NCI-H82 (cell line): ENCODE data around the gene APCDD1.
"Not testable (repeated sequence)": the region's sequence is repeated elsewhere in the genome, so short reads cannot be mapped to it uniquely, and the experiment has no call there.

ENCODE experiments used
- DNase-seq: peaks from one replicate; lab custom pipeline; 2025; lab: John Stamatoyannopoulos, UW

APCDD1 gene

GRCh38 chr18:10525697-10526560, 71.5 kb downstream of the APCDD1 start, which contains the start of gene NAPG:
NAPG (plus strand) TSS chr18:10526027; CDS start chr18:10526103, 76 bp downstream.
- DNase-seq, result peak; percentile 96

DNA sequence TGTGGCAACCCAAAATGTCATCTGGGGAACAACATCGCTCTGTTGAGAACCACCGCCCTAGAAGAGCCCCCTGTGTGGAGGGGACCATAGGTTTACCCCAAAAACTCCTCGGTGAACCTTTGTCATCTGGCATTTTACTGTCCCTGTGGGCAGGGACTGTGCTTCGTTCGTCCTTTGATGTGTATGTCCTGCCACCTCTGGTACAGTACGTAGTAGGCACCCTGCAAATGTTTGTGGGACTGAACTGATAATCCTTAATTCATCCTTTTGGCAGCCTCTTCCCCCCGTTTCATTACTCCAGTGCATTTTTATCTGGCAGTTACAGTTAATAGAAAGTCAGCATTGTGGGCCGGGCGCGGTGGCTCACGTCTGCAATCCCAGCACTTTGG, 72.1 kb downstream of the APCDD1 start:
- DNase-seq, result no peak

- DNase-seq, result no peak
Measured at GRCh38 chr18:10528439-10528838, 74.0 kb downstream of the APCDD1 start.

GRCh38 chr18:10530002-10530401, 75.6 kb downstream of the APCDD1 start:
- no peak for DNase-seq

- DNase-seq, result no peak
Measured at GRCh38 chr18:10530852-10531251, 76.4 kb downstream of the APCDD1 start.

- no peak for DNase-seq
Measured at GRCh38 chr18:10533111-10533510, 78.7 kb downstream of the APCDD1 start.

GRCh38 chr18:10536280-10536679, 81.8 kb downstream of the APCDD1 start:
- no peak for DNase-seq

GRCh38 chr18:10537765-10538164, 83.3 kb downstream of the APCDD1 start:
- DNase-seq, result no peak

DNA sequence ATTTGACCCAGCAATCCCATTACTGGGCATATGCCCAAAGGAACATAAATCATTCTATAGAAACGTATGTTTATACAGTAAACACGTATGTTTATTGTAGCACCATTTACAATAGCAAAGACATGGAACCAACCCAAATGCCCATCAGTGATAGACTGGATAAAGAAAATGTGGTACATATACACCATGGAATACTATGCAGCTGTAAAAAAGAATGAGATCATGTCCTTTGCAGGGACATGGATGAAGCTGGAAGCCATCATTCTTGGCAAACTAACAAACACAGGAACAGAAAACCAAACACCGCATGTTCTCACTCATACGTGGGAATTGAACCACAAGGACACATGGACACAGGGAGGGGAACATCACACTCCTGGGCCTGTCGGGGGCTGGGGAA, 84.7 kb downstream of the APCDD1 start:
- DNase-seq, result not testable (repeated sequence)
